Keratinocyte (primary cell): Measurements from ENCODE around the gene PES1. TPM values are rescaled to one million over a fixed set of nuclear protein-coding genes. Genes with fewer than 3 reads are reported as not detected.

Experiments used
- DNase-seq: peaks from one replicate; pipeline ENCODE4 v3.0.0-alpha.2; 2011; ENCODE audit warnings: low read depth, missing footprints, low spot score
- FAIRE-seq: peaks from 2 replicates; lab custom pipeline; 2011; peaks lifted over from hg19 to GRCh38; lab: Jason Lieb, UNC
- H2AFZ ChIP-seq: 2 replicates; pipeline ENCODE4 v1.6.0; 2012; ENCODE audit warnings: low read length, control low read depth, inconsistent platforms; ENCODE audit not compliant: control insufficient read depth
- H3K27ac ChIP-seq: 2 replicates; pipeline ENCODE4 v1.5.1; 2011; ENCODE audit warnings: low read length; ENCODE audit not compliant: control insufficient read depth, insufficient read depth
- H3K27me3 ChIP-seq: 3 replicates; pipeline ENCODE4 v1.6.0; 2011; ENCODE audit warnings: low read length; ENCODE audit not compliant: control insufficient read depth, insufficient read depth; ENCODE audit errors: extremely low read depth
- H3K36me3 ChIP-seq, 2 experiments: 2 replicates in 1 of 2; 3 replicates in 1 of 2; pipeline ENCODE4 v1.5.1; 2011; ENCODE audit warnings: low read length in 2 of 2, mild to moderate bottlenecking in 1 of 2; ENCODE audit not compliant: control insufficient read depth in 2 of 2, insufficient read depth in 2 of 2; ENCODE audit errors: extremely low read depth in 1 of 2
- H3K4me1 ChIP-seq: 3 replicates; pipeline ENCODE4 v1.5.1; 2011; ENCODE audit warnings: low read length; ENCODE audit not compliant: control insufficient read depth, insufficient read depth; ENCODE audit errors: extremely low read depth
- H3K4me2 ChIP-seq: 3 replicates; pipeline ENCODE4 v1.6.0; 2011; ENCODE audit warnings: low read depth, low read length; ENCODE audit not compliant: control insufficient read depth, insufficient read depth; ENCODE audit errors: extremely low read depth
- H3K4me3 ChIP-seq, 3 experiments: fragments of 200-600 bp in 1 of 3; sonication (generic) in 1 of 3; 2 replicates in 2 of 3; 3 replicates in 1 of 3; pipeline ENCODE4 v1.5.1; 2011 to 2016; ENCODE audit warnings: low read length in 3 of 3, mild to moderate bottlenecking in 3 of 3, control low read depth in 2 of 3, inconsistent platforms in 1 of 3, low read depth in 1 of 3, mixed read lengths in 1 of 3, mixed run types in 1 of 3, moderate library complexity in 1 of 3; ENCODE audit not compliant: control insufficient read depth in 2 of 3, insufficient read depth in 2 of 3; ENCODE audit errors: extremely low read depth in 1 of 3
- H3K79me2 ChIP-seq: 2 replicates; pipeline ENCODE4 v1.6.0; 2012; ENCODE audit warnings: low read length; ENCODE audit not compliant: control insufficient read depth, insufficient read depth
- H3K9ac ChIP-seq: 3 replicates; pipeline ENCODE4 v1.6.0; 2011; ENCODE audit warnings: low read length; ENCODE audit not compliant: control insufficient read depth, insufficient read depth; ENCODE audit errors: extremely low read depth
- H3K9me1 ChIP-seq: 3 replicates; pipeline ENCODE4 v1.6.0; 2011; ENCODE audit warnings: low read length; ENCODE audit not compliant: control insufficient read depth, insufficient read depth; ENCODE audit errors: extremely low read depth
- H3K9me3 ChIP-seq: 2 replicates; pipeline ENCODE4 v1.5.1; 2012; ENCODE audit warnings: low read depth, low read length; ENCODE audit not compliant: control insufficient read depth
- H4K20me1 ChIP-seq: 3 replicates; pipeline ENCODE4 v1.6.0; 2011; ENCODE audit warnings: low read length; ENCODE audit not compliant: control insufficient read depth, insufficient read depth; ENCODE audit errors: extremely low read depth
- CTCF ChIP-seq, 3 experiments: IDR thresholded peaks in 1 of 3; conservative IDR thresholded peaks in 1 of 3; optimal IDR thresholded peaks in 1 of 3; 2 replicates in 2 of 3; 3 replicates in 1 of 3; pipeline versions ENCODE3 to v1.5.1; 2011; ENCODE audit warnings: low read length in 3 of 3, mild to moderate bottlenecking in 3 of 3, moderate library complexity in 2 of 3, control low read depth in 1 of 3, inconsistent platforms in 1 of 3; ENCODE audit not compliant: insufficient read depth in 2 of 3; ENCODE audit errors: extremely low read depth in 1 of 3
- EZH2 ChIP-seq: IDR thresholded peaks from one replicate; pipeline ENCODE4 v1.6.1; 2012; ENCODE audit warnings: inconsistent platforms, mild to moderate bottlenecking, low read length, moderate library complexity
- dilution Hi-C: fragments of 300-500 bp; cut with MboI; formaldehyde crosslinking; loops from one replicate; pipeline ENCODE4 v1.7.0; 2020; ENCODE audit warnings: low sequenced_read_pairs; ENCODE audit not compliant: extremely low pct_ligation_motif_present
- polyA plus RNA-seq, 5 experiments: library from polyadenylated mRNA; depleted of rRNA in 3 of 5; stranded (reverse) in 3 of 5; stranded (forward) in 1 of 5; unstranded in 1 of 5; fragments of >200 nt; gene quantifications; 1 replicate in 1 of 5; 2 replicates in 3 of 5; 3 replicates in 1 of 5; pipeline versions ENCODE4 v1.2.1 to v1.2.3, GENCODE V29; 2011 to 2012; ENCODE audit warnings: missing spikeins in 2 of 5, low read depth in 1 of 5, low replicate concordance in 1 of 5

Gene PES1
- polyA plus RNA-seq, 1 donor (not counting 4 experiments of a cell fraction or from before 2014, with no cell fraction given), result 116 TPM

- no peak for DNase-seq
- Histone ChIP-seq H4K20me1 (no peaks in the 10 kb centered on the region), H3K9me1 (no peaks in the 10 kb centered on the region), H3K9me3 (no peaks in the 10 kb centered on the region), H3K9ac (no peak overlapping the region), H3K79me2 (no peaks in the 10 kb centered on the region), H3K27ac (no peak overlapping the region), H3K4me3 (no peak overlapping the region), H2AFZ (no peak overlapping the region), H3K4me1 (no peaks in the 10 kb centered on the region), H3K4me2 (no peak overlapping the region), H3K36me3 (no peaks in the 10 kb centered on the region), H3K27me3 (peaks cover 27% of the 10 kb centered on the region)
- TF ChIP-seq EZH2 (no peak), CTCF (optimal IDR thresholded peaks at IDR 0.05 in 1 of 3, IDR thresholded peaks at IDR 0.05 in 1 of 3, conservative IDR thresholded peaks at IDR 0.05 in 1 of 3; ENCODE audit: extremely low read depth in 1 of 3, insufficient read depth in 2 of 3, low read length in 3 of 3) (no peak)
- dilution Hi-C loops, result no loop called here
- no peak for FAIRE-seq
These were observed 52.3 kb downstream of the PES1 start for GRCh38 chr22:30539368-30539767.

GRCh38 chr22:30538280-30538679 lies 53.4 kb downstream of the PES1 start:
- no peak overlapping the region for H2AFZ ChIP-seq
- DNase-seq, result peak; percentile 21
- no peaks in the 10 kb centered on the region for H3K4me1 ChIP-seq
- H3K9me3 ChIP-seq, result no peaks in the 10 kb centered on the region
- no peak overlapping the region for H3K27ac ChIP-seq
- H3K9me1 ChIP-seq, result no peaks in the 10 kb centered on the region
- TF ChIP-seq CTCF (optimal IDR thresholded peaks at IDR 0.05 in 1 of 3, IDR thresholded peaks at IDR 0.05 in 1 of 3, conservative IDR thresholded peaks at IDR 0.05 in 1 of 3; ENCODE audit: extremely low read depth in 1 of 3, insufficient read depth in 2 of 3, low read length in 3 of 3) (no peak), EZH2 (no peak)
- no peaks in the 10 kb centered on the region for H4K20me1 ChIP-seq
- H3K4me2 ChIP-seq, result no peak overlapping the region
- no peak overlapping the region for H3K9ac ChIP-seq
- no peaks in the 10 kb centered on the region for H3K79me2 ChIP-seq
- peak; percentile 9 for FAIRE-seq
- no peak overlapping the region for H3K4me3 ChIP-seq
- dilution Hi-C loops, result no loop called here
- peaks cover 21% of the 10 kb centered on the region for H3K27me3 ChIP-seq
- H3K36me3 ChIP-seq, result no peaks in the 10 kb centered on the region
